K562 (cell line): Measurements from ENCODE around the gene MEPE.

Source experiments
- EZH2 ChIP-seq: IDR thresholded peaks from 2 replicates; pipeline ENCODE4 v1.6.1; 2012; ENCODE audit warnings: low read depth, mild to moderate bottlenecking, inconsistent platforms, low read length, borderline replicate concordance
- KDM1A ChIP-seq, 2 experiments: fragments of 450-650 bp; IDR thresholded peaks; 2 replicates each; pipeline ENCODE4 v1.6.1; 2016; ENCODE audit warnings: mild to moderate bottlenecking in 2 of 2
- MYC ChIP-seq, 2 experiments: fragments of 250-450 bp in 1 of 2; sonication (Bioruptor Pico) in 1 of 2; IDR thresholded peaks; 2 replicates each; pipeline versions ENCODE4 v1.5.1 to v1.6.1; 2012 to 2021; ENCODE audit warnings: low read depth in 2 of 2, borderline replicate concordance in 1 of 2, improper control_type of control experiment in 1 of 2, low read length in 1 of 2, mild to moderate bottlenecking in 1 of 2, moderate library complexity in 1 of 2
- SLC30A9 ChIP-seq: fragments of 250-450 bp; sonication (Bioruptor Pico); IDR thresholded peaks from 2 replicates; pipeline ENCODE4 v1.8.0; 2022; ENCODE audit warnings: mild to moderate bottlenecking, moderate library complexity
- SP2 ChIP-seq: IDR thresholded peaks from 2 replicates; pipeline ENCODE4 v1.6.1; 2011; ENCODE audit warnings: mild to moderate bottlenecking, low read depth, low read length, moderate library complexity; ENCODE audit not compliant: poor library complexity, severe bottlenecking; ENCODE audit errors: extremely low read depth
- YY1 ChIP-seq, 3 experiments: IDR thresholded peaks; 2 replicates each; pipeline ENCODE4 v1.6.1; 2011; ENCODE audit warnings: low read length in 2 of 3, mild to moderate bottlenecking in 2 of 3, moderate library complexity in 2 of 3, borderline replicate concordance in 1 of 3, control low read depth in 1 of 3, low read depth in 1 of 3; ENCODE audit not compliant: insufficient read depth in 3 of 3, insufficient replicate concordance in 2 of 3, control insufficient read depth in 1 of 3, insufficient read length in 1 of 3; ENCODE audit errors: extremely low read depth in 1 of 3
- TF ChIP-seq, protein P1 (sequence below): sonication (generic); formaldehyde crosslinking; IDR thresholded peaks from 2 replicates; pipeline ENCODE4 v1.8.1; 2023; ENCODE audit warnings: mild to moderate bottlenecking, missing genetic modification reagents
- TF ChIP-seq, protein P2 (sequence below), 3 experiments: IDR thresholded peaks in 2 of 3; conservative IDR thresholded peaks in 1 of 3; 2 replicates each; pipeline ENCODE4 v1.5.1; 2011 to 2012; ENCODE audit warnings: low read length in 3 of 3, mild to moderate bottlenecking in 3 of 3, control low read depth in 2 of 3, improper control_type of control experiment in 1 of 3, inconsistent platforms in 1 of 3, low read depth in 1 of 3, mixed read lengths in 1 of 3, moderate library complexity in 1 of 3; ENCODE audit not compliant: insufficient read depth in 2 of 3
- TF ChIP-seq, protein P3 (sequence below), 2 experiments: fragments of 450-650 bp in 1 of 2; sonication (generic) in 1 of 2; formaldehyde crosslinking in 1 of 2; IDR thresholded peaks in 1 of 2; conservative IDR thresholded peaks in 1 of 2; 2 replicates each; pipeline versions ENCODE4 v1.6.1 to v1.8.1; 2016 to 2023; ENCODE audit warnings: mild to moderate bottlenecking in 2 of 2, moderate library complexity in 2 of 2, inconsistent platforms in 1 of 2, missing genetic modification reagents in 1 of 2

DNA sequence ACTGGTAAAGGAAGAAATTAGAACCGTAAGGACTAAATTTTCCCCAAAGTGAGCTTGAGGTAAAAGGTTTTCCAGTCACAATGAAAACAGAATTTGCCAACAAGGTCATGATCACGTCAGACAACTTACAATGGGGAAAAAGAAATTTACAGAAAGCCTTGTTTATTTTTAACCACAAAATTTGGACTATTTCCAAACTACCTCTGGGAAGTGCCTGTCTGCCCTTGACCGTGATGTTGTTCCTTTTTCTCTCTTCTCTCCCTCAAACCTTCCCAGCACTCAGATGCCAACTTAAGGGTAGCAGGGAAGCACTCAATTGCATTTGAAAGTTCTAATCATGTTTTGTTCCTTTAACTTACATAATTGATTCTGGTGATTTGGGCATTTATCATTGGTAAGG, 32.5 kb downstream of the MEPE start:
- TF ChIP-seq, protein P1, sequence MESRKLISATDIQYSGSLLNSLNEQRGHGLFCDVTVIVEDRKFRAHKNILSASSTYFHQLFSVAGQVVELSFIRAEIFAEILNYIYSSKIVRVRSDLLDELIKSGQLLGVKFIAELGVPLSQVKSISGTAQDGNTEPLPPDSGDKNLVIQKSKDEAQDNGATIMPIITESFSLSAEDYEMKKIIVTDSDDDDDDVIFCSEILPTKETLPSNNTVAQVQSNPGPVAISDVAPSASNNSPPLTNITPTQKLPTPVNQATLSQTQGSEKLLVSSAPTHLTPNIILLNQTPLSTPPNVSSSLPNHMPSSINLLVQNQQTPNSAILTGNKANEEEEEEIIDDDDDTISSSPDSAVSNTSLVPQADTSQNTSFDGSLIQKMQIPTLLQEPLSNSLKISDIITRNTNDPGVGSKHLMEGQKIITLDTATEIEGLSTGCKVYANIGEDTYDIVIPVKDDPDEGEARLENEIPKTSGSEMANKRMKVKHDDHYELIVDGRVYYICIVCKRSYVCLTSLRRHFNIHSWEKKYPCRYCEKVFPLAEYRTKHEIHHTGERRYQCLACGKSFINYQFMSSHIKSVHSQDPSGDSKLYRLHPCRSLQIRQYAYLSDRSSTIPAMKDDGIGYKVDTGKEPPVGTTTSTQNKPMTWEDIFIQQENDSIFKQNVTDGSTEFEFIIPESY (CRISPR knock-in tag), result no peak
- no peak for TF ChIP-seq EZH2
- no peak for TF ChIP-seq YY1 (IDR thresholded peaks at IDR 0.05; ENCODE audit: borderline replicate concordance in 1 of 3, control insufficient read depth in 1 of 3, extremely low read depth in 1 of 3, insufficient read depth in 3 of 3, insufficient read length in 1 of 3, insufficient replicate concordance in 2 of 3, low read depth in 1 of 3, low read length in 2 of 3)
- TF ChIP-seq, protein P2, sequence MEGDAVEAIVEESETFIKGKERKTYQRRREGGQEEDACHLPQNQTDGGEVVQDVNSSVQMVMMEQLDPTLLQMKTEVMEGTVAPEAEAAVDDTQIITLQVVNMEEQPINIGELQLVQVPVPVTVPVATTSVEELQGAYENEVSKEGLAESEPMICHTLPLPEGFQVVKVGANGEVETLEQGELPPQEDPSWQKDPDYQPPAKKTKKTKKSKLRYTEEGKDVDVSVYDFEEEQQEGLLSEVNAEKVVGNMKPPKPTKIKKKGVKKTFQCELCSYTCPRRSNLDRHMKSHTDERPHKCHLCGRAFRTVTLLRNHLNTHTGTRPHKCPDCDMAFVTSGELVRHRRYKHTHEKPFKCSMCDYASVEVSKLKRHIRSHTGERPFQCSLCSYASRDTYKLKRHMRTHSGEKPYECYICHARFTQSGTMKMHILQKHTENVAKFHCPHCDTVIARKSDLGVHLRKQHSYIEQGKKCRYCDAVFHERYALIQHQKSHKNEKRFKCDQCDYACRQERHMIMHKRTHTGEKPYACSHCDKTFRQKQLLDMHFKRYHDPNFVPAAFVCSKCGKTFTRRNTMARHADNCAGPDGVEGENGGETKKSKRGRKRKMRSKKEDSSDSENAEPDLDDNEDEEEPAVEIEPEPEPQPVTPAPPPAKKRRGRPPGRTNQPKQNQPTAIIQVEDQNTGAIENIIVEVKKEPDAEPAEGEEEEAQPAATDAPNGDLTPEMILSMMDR (IDR thresholded peaks at IDR 0.05 in 2 of 3, conservative IDR thresholded peaks at IDR 0.05 in 1 of 3; ENCODE audit: insufficient read depth in 2 of 3, low read depth in 1 of 3, low read length in 3 of 3), result no peak
- no peak for TF ChIP-seq KDM1A (IDR thresholded peaks at IDR 0.05)
- TF ChIP-seq MYC (IDR thresholded peaks at IDR 0.05; ENCODE audit: low read depth, low read length), result no peak
- TF ChIP-seq MYC (CRISPR knock-in tag; IDR thresholded peaks at IDR 0.05; ENCODE audit: borderline replicate concordance, low read depth), result no peak
- TF ChIP-seq SP2, result no peak
- TF ChIP-seq SLC30A9 (CRISPR knock-in tag), result no peak
- TF ChIP-seq, protein P3, sequence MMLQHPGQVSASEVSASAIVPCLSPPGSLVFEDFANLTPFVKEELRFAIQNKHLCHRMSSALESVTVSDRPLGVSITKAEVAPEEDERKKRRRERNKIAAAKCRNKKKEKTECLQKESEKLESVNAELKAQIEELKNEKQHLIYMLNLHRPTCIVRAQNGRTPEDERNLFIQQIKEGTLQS (IDR thresholded peaks at IDR 0.05), result no peak
- TF ChIP-seq, protein P3 (CRISPR knock-in tag; conservative IDR thresholded peaks at IDR 0.05), result no peak
